Activated T-cell treated with anti-CD3 and anti-CD28 coated beads for 24 hours (primary cell): ENCODE results near the gene CAMTA1.

Source experiments
- DNase-seq: peaks from one replicate; pipeline ENCODE4 v3.0.0-alpha.2; 2020; ENCODE audit warnings: low read depth

CAMTA1 gene

DNA sequence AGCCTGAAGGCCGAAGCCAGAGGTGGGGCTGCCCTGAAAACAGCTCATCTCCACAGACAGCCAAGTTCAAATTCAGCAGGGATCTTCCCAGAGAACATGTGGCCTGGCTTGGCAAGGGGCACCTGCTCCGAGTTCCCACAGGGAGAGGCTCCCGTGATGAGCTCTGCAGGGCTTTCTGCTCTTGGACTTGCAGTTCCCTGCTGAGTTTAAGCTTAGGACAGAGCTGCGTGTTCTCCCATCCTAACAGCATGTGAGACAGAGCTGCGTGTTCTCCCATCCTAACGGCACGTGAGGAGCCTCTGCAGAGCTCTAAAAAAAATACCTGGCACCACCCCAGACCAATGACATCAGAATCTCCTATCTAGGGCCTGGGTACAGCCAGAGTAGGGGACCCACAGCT, 872.8 kb downstream of the CAMTA1 start:
- DNase-seq = no peak

DNA sequence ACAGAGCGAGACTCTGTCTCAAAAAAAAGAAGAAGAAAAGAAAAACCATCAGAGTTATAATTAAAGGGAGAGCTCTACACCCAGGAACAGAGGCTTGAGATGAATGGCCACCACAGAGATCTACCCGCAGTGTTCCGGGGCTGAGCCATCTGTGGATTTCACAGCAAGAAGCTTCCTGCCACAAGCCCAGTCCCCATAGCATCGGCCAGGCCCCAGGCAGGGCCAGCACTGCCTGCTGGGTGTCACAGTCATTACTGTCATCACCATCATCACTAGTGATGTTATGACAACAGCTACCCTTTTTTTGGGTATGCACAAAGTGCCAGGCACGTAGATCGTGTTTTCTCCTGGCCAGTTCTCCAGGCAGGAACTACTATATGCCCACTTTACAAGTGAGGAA, 874.3 kb downstream of the CAMTA1 start:
- no peak for DNase-seq

DNA sequence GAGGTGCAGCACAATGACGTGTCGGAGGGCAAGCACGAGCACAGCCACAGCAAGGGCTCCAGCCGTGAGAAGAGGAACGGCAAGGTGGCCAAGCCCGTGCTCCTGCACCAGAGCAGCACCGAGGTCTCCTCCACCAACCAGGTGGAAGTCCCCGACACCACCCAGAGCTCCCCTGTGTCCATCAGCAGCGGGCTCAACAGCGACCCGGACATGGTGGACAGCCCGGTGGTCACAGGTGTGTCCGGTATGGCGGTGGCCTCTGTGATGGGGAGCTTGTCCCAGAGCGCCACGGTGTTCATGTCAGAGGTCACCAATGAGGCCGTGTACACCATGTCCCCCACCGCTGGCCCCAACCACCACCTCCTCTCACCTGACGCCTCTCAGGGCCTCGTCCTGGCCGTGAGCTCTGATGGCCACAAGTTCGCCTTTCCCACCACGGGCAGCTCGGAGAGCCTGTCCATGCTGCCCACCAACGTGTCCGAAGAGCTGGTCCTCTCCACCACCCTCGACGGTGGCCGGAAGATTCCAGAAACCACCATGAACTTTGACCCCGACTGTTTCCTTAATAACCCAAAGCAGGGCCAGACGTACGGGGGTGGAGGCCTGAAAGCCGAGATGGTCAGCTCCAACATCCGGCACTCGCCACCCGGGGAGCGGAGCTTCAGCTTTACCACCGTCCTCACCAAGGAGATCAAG, 878.3 kb downstream of the CAMTA1 start:
- DNase-seq = no peak

DNA sequence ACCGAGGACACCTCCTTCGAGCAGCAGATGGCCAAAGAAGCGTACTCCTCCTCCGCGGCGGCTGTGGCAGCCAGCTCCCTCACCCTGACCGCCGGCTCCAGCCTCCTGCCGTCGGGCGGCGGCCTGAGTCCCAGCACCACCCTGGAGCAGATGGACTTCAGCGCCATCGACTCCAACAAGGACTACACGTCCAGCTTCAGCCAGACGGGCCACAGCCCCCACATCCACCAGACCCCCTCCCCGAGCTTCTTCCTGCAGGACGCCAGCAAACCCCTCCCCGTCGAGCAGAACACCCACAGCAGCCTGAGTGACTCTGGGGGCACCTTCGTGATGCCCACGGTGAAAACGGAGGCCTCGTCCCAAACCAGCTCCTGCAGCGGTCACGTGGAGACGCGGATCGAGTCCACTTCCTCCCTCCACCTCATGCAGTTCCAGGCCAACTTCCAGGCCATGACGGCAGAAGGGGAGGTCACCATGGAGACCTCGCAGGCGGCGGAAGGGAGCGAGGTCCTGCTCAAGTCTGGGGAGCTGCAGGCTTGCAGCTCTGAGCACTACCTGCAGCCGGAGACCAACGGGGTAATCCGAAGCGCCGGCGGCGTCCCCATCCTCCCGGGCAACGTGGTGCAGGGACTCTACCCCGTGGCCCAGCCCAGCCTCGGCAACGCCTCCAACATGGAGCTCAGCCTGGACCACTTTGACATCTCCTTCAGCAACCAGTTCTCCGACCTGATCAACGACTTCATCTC, 879.1 kb downstream of the CAMTA1 start:
- DNase-seq = no peak

DNA sequence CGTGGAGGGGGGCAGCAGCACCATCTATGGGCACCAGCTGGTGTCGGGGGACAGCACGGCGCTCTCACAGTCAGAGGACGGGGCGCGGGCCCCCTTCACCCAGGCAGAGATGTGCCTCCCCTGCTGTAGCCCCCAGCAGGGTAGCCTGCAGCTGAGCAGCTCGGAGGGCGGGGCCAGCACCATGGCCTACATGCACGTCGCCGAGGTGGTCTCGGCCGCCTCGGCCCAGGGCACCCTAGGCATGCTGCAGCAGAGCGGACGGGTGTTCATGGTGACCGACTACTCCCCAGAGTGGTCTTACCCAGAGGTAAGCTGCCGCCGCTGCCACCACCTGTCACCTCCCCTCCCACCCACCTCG, 879.6 kb downstream of the CAMTA1 start:
- DNase-seq = no peak

DNA sequence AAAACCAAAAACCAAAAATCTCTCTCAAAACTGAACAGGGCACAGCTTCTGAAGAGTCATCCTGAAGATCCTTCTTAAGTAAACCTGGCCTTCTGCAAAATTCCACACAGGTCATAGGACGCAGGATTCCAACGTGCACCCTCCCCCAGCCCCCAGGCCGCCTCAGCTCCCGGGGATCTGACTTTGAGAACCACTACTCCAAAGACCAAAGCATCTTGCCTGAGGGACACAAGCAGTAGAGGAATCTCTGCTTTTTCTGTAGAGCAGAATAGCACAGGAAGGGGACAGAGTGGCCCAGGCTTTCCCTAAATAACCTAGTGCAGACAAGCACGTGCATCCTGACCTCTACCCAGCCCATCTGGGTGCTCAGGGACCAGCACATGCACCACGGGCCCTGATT, 881.0 kb downstream of the CAMTA1 start:
- no peak for DNase-seq

DNA sequence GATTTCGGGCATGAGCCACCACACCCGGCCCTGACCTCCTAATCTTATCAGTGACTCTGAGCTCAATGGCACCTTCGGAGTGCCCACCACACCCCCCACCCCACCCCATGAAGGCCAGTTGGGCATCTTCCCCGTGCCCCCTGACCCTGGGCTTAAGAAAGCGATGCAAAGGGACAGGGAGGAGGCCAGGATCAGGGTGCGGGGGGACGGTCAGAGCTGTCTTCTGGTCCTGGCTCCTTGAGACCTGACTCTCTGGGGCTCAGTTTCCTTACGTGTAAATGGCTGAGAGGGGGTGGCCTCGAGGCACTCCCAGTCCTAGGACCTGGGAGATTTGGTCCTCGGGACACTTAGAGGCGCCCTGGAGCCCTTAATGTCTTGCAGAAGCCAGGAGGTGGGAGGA, 881.9 kb downstream of the CAMTA1 start:
- DNase-seq = no peak

DNA sequence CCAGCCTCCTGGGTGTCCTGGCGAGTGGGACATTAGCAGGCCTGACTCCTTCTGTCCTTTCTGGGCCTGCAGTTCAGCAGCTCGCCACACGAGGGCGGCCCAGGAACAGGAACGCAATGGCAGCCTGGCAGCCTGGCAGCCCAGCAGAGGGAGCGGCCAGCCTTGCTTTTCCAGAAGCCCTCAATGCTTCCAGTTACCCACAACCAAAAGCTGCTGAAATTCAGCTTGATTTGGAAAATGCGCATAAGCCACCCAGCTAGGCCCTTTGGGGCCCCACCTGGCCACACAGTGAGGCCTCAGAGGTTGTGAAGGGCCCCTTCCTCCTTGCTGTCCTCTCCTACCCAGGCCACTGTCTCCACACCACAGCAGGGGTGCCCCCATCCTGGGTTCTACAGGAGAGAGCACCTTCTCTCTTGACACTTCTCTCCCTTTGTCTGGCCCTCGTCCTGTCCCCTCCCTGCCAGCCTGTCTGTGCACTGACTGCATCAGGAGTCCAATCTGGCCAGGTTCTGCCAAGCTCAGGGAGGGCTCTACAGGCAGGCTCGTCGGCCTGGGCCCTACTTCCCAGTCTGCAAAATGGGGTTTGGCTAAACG, 882.5 kb downstream of the CAMTA1 start:
- DNase-seq = peak; percentile 81

DNA sequence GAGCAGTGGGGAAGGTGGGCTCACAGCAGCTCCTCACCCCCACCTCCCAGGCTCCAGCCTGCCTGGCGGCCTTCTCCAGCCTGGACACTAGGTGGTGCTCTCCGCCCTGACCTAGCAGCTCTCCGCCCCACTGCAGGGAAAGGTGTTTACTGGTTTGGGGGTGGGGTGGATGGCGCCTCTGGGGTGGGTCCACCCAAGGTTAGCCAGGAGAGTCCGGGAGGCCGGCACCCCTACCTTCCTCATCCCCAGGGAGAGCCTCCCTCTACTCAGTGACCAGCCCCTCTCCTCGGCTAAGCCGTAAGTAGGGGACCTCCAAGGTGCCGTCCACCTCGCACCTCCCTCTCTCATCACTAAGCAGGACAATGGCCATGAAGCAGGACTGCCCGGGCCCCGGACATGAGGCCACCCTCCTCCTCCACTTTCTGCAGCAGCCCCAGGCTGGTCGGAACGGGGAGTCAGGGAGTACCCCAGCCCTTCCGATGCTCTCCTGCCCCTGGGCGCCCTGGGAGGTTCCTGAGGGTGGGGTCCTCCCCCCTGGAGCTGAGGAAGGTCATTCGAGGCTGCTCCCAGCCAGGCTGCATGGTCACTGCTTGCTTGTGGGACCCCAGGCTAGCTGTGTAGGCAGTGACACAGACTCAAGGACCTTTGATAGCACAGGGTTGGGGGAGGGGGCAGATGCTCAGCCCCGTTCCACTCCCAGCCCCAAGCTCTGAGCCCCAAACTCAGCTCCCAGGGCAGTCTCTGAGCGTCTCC, 884.5 kb downstream of the CAMTA1 start:
- DNase-seq = peak; percentile 42

DNA sequence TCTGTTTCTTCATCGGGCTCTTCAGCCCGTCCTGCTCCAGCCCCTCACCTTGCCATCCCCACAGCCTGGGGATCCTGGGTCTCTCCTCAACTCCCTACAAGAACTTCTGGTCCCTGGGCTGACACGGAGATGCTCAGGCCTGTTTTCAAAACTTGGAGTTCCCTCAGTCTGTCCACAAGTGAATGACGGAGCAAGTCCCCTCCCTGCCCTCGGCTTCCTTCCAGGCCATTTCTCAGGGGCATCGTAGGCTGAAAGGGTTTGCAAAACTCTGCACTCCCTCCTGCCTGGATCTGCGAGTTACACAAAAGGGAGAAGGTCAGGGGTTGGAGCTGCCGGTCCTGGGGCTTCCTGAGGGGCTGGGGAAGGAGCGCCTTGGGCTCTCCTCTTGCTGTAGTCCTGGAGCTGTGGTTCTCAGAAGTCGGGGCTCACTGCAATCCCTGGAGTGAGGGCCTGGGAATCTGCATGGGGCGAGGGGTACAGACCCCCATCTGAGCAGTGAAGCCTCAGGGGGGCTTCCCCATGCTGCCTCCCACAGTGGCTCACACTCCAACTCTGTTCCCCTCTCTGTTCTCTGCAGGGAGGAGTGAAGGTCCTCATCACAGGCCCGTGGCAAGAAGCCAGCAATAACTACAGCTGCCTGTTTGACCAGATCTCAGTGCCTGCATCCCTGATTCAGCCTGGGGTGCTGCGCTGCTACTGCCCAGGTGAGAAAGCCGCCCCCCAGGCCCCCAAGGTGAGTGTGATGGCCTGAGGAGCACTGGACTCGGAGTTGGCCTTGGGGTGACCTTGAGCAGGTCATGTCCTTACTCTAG, 885.3 kb downstream of the CAMTA1 start:
- DNase-seq = no peak

DNA sequence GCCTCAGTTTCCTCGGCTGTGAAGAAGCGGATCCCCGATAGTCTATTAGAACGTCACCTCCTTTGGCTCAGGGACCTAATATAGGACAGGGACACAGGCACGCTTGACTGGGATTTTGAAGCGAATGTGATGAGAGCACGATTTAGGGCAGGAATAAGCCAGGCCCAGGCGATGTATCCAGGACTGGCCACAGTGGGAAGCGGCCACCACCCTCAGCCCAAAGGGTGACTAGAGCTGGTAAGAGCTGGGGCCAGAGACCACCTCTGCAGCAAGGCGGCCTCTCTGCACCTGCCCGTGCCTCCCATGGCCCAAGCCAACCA, 885.9 kb downstream of the CAMTA1 start:
- DNase-seq = no peak

DNA sequence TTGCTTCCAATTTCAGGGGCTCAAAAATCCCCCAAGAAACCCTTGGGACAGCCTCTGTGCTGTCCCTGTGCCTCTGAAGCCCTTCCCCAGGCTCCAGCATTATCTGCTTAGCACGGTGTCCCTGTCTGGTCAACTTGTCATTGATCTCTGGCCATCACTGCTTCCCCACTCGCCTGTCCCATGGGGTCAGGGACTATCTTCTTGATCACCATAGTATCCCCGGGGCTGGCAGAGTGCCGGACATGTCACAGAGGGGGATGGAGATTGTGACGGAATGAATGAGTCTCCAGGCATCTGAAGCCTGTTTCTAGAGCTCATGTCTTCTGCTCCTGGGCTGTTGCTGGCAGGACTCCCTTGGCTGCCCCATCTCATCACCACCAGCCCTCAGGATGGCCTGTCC, 886.4 kb downstream of the CAMTA1 start:
- no peak for DNase-seq

DNA sequence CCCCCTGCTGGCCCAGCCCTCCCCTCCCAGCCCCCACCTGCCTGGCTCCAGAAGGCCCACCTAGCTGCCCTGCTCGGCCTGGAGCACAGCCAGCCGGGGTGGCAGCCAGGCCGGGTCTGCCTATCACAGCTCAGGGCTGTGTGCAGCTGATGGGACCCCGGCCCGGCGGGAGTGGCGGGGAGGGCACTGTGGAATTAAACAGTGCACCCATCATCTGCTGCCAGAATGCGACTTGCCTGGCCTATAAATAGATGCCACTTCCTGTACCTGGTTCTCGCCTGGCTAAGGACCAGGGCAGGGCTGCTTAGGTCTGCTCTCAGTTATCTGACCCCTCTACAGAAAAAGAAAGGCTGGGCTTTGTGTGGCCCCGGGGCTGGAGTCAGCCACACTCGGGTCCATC, 887.6 kb downstream of the CAMTA1 start:
- DNase-seq = no peak

DNA sequence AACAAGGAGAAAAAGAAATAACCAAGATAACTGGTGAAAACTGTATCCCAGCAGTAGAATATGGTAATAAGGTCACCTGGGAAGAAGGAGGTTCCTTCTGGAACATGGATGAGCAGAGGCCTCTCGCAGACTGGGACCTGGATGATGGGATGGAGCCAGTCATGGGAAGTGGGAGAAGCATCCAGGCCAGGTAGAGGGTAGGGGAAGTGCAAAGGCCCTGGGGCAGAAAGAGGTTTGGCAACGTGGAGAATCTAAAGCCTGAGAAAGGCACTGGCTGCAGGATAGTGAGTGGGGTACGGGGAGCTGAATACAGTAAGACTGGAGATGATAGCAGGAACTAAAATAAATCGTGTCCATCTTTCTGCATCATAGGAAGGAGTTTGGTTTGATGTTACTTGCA, 889.7 kb downstream of the CAMTA1 start:
- DNase-seq = no peak

DNA sequence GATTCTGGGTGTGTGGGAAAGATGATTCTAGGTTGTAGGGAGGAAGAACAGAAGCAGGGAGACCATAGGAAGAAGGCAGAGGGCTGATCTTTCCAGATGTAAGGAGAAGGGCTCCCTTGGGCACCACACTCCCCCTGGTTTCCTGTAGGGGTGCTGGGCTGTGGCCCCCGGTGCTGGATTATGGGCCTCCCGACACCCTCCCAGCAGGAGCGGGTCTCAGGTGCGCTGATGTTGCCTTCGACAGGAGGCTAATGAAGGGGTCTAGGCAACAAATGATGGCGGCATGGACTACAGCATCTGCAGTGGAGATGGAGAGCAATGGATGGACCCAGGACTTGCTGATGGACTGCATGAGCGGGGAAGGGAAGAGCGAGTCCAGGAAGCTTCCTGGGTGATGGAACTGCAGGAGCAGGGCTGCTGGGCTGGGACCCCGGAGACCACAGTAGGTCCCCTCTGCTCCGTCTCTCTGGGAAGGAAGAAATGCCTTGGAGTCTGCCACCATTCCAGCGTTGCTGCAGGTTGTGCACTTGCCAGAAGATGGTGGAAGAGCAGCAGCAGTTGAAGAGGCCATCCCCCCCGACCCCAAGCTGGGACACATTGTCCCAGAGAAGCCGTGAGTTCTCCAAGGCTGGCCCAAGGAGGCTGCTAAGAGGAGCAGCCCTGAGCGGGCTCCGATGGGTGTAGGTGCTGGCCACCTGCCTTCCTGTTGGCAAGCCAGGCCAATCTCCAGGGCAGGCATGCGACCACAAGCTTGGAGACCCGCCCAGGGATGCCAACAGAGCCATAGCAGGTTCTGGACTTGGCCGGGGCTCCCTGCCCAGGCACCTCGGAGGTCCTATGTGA, 890.4 kb downstream of the CAMTA1 start:
- DNase-seq = no peak

DNA sequence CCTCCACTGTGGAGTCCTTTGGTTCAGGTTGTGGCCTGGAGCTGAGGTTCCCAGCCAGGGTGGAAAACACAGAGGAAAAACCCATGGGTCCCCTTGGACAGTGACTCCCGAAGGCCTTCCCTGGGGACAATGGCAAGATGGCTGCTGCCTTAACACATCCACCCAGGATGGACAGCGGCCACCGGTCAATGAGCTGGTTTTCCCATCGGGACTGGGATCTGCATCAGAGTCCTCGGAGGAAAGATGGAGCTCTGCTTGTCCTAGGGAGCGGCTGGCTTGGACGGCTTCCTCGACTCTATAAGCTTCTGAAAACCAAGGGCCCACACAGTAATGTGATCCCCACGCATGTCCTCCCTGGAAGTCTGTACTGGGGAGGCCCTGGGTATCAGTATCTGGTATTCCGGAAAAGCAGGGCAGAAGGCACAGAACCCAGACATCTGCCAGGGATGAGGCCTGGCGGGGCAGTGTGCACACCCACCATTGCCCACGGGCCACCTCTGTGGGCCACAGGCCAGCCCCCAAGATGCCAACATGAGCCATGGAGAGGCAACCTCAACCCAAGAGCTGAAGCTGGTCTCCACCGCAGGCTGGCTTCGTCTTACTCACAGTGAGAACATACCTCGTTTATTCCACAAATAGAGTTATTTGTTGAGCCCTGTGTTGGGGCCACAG, 891.2 kb downstream of the CAMTA1 start:
- no peak for DNase-seq

DNA sequence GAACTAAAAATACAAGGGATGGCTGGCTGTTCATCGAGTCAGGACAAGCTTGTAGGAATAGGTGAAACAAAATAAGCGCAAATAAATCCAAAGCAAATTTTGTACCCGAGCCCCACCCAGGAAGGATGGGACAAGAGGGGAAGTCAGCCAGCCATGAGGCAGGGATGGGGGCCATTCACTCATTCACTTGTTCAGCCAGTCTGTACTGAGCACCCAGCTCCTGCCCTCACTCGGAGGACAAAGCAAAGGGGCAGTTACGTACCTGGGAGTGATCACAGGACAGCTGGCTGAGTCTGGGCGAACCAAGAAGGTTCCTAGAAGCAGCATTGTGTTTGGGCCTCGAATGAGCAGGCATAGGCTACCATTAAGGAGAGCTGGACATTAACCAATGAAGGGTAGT, 891.9 kb downstream of the CAMTA1 start:
- DNase-seq = no peak

DNA sequence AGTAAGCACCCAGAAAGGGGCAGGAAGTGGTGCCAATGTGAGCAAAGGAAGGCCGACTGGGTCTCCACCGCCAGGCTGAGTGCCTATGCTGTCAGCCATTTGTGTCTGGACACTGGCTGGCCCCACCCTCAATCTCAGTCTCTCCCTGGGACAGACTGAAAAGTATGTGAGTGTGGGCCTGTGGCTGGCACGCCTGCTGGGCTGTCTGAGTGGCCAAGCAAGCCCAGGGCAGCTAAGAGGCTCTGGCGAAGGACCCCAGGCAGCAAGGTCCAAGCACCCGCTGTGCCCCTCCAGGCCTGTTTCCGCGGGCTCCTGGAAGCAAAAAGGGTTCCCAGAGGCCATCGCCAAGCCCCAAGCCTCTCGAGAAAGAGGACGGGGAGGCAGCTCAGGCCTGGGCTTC, 892.6 kb downstream of the CAMTA1 start:
- no peak for DNase-seq

DNA sequence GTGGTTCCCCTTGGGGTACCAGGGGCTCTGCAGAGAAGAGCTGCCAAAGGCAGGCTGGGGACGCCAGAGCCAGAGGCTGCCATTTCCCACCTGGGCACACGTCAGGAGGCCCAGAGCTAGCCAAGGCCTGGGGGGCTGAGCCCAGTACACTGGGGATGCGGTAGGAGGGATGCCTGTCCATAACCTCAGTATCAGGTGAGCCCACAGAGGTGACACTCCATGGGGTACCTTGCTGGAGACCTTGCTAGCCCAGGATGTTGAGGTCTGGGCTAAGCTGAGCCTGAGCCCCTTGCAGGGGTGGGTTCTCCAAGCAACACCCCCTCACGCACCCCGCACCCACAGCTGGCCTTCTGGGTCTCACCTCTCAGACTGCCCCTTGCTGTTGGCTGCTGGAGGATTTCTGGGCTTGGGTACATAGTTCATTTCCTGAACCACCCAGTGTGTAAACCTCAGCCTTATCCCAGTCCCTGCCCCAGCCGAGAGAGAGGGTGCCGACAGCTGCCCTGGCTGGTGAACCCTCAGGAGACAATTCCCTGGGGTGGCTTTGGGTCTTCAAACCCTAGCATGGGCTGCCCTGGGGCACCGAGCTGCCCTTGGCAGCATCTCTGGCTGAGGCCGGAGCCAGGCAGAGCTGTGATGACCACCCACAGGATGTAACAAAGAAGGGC, 893.4 kb downstream of the CAMTA1 start:
- no peak for DNase-seq
